HEK293 (cell line): ENCODE data around the gene ITGB6.

Experiments used
- CTCF ChIA-PET: fragments of 350-600 bp; formaldehyde crosslinking; extraction: SDS; loops from one replicate; lab custom pipeline; 2021; ENCODE audit warnings: antibody characterized with exemption; lab: Yijun Ruan, JAX
- POLR2A ChIA-PET: fragments of 300-600 bp; formaldehyde crosslinking; extraction: SDS; loops from one replicate; lab custom pipeline; 2020; ENCODE audit warnings: antibody characterized with exemption, inconsistent platforms; lab: Yijun Ruan, JAX
- H3K27ac ChIP-seq: fragments of 200-500 bp; sonication (Bioruptor generic); 2 replicates; pipeline ENCODE4 v1.5.1; 2014; ENCODE audit warnings: low read depth, low read length, control low read depth, inconsistent platforms; ENCODE audit errors: extremely low read depth
- H3K36me3 ChIP-seq, 2 experiments: fragments of 200-500 bp in 1 of 2; sonication (Bioruptor generic) in 1 of 2; 1 replicate in 1 of 2; 2 replicates in 1 of 2; pipeline ENCODE4 v1.5.1; 2014 to 2017; ENCODE audit warnings: inconsistent platforms in 2 of 2, low read length in 2 of 2; ENCODE audit not compliant: control insufficient read depth in 2 of 2, insufficient read depth in 1 of 2
- H3K4me1 ChIP-seq: fragments of 200-500 bp; sonication (Bioruptor generic); 2 replicates; pipeline ENCODE4 v1.5.1; 2014; ENCODE audit warnings: mild to moderate bottlenecking, low read length, inconsistent platforms; ENCODE audit not compliant: control insufficient read depth, insufficient read depth
- H3K4me3 ChIP-seq: 2 replicates; pipeline ENCODE4 v1.5.1; 2011; ENCODE audit warnings: low read depth, mild to moderate bottlenecking, control low read depth, low read length, moderate library complexity
- H3K9me3 ChIP-seq: fragments of 200-500 bp; sonication (Bioruptor generic); 2 replicates; pipeline ENCODE4 v1.5.1; 2014; ENCODE audit warnings: low read depth, low read length, inconsistent platforms; ENCODE audit not compliant: control insufficient read depth, insufficient read depth
- BCL6B ChIP-seq: fragments of 450-650 bp; formaldehyde crosslinking; IDR thresholded peaks from 2 replicates; pipeline ENCODE4 v1.5.1; 2017; ENCODE audit warnings: missing biosample characterization, missing genetic modification characterization
- GLIS2 ChIP-seq: fragments of 450-650 bp; formaldehyde crosslinking; IDR thresholded peaks from 2 replicates; pipeline ENCODE4 v1.5.1; 2016; ENCODE audit warnings: missing biosample characterization, missing genetic modification characterization
- HOXC10 ChIP-seq: sonication (generic); formaldehyde crosslinking; IDR thresholded peaks from 2 replicates; pipeline ENCODE4 v1.8.1; 2023; ENCODE audit warnings: mild to moderate bottlenecking, missing genetic modification reagents
- PBX3 ChIP-seq: sonication (generic); formaldehyde crosslinking; IDR thresholded peaks from 2 replicates; pipeline ENCODE4 v1.8.1; 2022; ENCODE audit warnings: mild to moderate bottlenecking, moderate library complexity, missing genetic modification reagents
- PRDM2 ChIP-seq: fragments of 450-650 bp; formaldehyde crosslinking; IDR thresholded peaks from 2 replicates; pipeline ENCODE4 v1.5.1; 2016; ENCODE audit warnings: missing biosample characterization, missing genetic modification characterization, borderline replicate concordance
- SP2 ChIP-seq: fragments of 450-650 bp; formaldehyde crosslinking; IDR thresholded peaks from 2 replicates; pipeline ENCODE4 v1.5.1; 2016; ENCODE audit warnings: missing biosample characterization, missing genetic modification characterization
- YY1 ChIP-seq: fragments of 450-650 bp; formaldehyde crosslinking; IDR thresholded peaks from 2 replicates; pipeline ENCODE4 v1.5.1; 2018; ENCODE audit warnings: missing biosample characterization, missing genetic modification characterization
- ZIC2 ChIP-seq: fragments of 450-650 bp; formaldehyde crosslinking; IDR thresholded peaks from 2 replicates; pipeline ENCODE4 v1.5.1; 2016; ENCODE audit warnings: missing biosample characterization, missing genetic modification characterization
- ZNF132 ChIP-seq: fragments of 450-650 bp; formaldehyde crosslinking; IDR thresholded peaks from 2 replicates; pipeline ENCODE4 v1.5.1; 2017; ENCODE audit warnings: missing biosample characterization, missing genetic modification characterization, borderline replicate concordance
- ZNF239 ChIP-seq: fragments of 450-650 bp; formaldehyde crosslinking; IDR thresholded peaks from 2 replicates; pipeline ENCODE4 v1.5.1; 2016; ENCODE audit warnings: missing biosample characterization, missing genetic modification characterization
- ZNF292 ChIP-seq: fragments of 450-650 bp; formaldehyde crosslinking; IDR thresholded peaks from 2 replicates; pipeline ENCODE4 v1.5.1; 2016; ENCODE audit warnings: low read depth, missing biosample characterization, missing genetic modification characterization, borderline replicate concordance
- ZNF529 ChIP-seq: fragments of 450-650 bp; formaldehyde crosslinking; IDR thresholded peaks from 2 replicates; pipeline ENCODE4 v1.5.1; 2017; ENCODE audit warnings: missing genetic modification characterization, missing biosample characterization; ENCODE audit not compliant: insufficient replicate concordance
- ZNF548 ChIP-seq: fragments of 450-650 bp; formaldehyde crosslinking; IDR thresholded peaks from 2 replicates; pipeline ENCODE4 v1.5.1; 2016; ENCODE audit warnings: missing biosample characterization, missing genetic modification characterization
- ZNF704 ChIP-seq: fragments of 450-650 bp; formaldehyde crosslinking; IDR thresholded peaks from 2 replicates; pipeline ENCODE4 v1.5.1; 2016; ENCODE audit warnings: missing biosample characterization, missing genetic modification characterization
- ZNF776 ChIP-seq: fragments of 450-650 bp; formaldehyde crosslinking; IDR thresholded peaks from 2 replicates; pipeline ENCODE4 v1.5.0; 2017; ENCODE audit warnings: missing biosample characterization, missing genetic modification characterization, borderline replicate concordance
- ZSCAN16 ChIP-seq: fragments of 450-650 bp; formaldehyde crosslinking; IDR thresholded peaks from 2 replicates; pipeline ENCODE4 v1.5.1; 2016; ENCODE audit warnings: missing biosample characterization, missing genetic modification characterization
- TF ChIP-seq, protein P1 (sequence below): fragments of 450-650 bp; formaldehyde crosslinking; IDR thresholded peaks from 2 replicates; pipeline ENCODE4 v1.5.1; 2016; ENCODE audit warnings: missing biosample characterization, missing genetic modification characterization
- TF ChIP-seq, protein P2 (sequence below): fragments of 450-650 bp; formaldehyde crosslinking; IDR thresholded peaks from 2 replicates; pipeline ENCODE4 v1.5.1; 2016; ENCODE audit warnings: missing biosample characterization, missing genetic modification characterization
- TF ChIP-seq, protein P3 (sequence below): fragments of 450-650 bp; formaldehyde crosslinking; IDR thresholded peaks from 2 replicates; pipeline ENCODE4 v1.5.1; 2017; ENCODE audit warnings: missing biosample characterization, missing genetic modification characterization

The ITGB6 gene

DNA sequence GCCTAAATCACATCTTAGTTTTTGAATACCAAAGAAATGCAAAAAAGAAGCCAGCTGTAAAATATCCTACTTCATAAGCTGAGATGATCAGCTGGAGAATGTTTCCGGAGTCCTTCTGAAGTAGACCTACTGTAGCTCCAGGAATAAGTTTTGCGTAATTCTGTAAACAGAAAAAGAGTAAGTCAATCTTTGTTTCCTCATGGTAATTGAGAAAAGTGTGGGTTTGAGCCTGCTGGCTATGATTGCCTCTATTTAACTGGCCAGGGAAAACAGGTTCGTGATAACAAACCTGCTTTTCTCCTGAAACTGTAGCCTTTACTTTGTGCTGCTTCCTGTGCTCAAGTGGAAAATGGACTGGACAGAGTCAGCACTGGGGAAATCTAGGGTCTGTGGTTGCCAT is 58.2 kb downstream of the ITGB6 start (continued):
- TF ChIP-seq, protein P1, sequence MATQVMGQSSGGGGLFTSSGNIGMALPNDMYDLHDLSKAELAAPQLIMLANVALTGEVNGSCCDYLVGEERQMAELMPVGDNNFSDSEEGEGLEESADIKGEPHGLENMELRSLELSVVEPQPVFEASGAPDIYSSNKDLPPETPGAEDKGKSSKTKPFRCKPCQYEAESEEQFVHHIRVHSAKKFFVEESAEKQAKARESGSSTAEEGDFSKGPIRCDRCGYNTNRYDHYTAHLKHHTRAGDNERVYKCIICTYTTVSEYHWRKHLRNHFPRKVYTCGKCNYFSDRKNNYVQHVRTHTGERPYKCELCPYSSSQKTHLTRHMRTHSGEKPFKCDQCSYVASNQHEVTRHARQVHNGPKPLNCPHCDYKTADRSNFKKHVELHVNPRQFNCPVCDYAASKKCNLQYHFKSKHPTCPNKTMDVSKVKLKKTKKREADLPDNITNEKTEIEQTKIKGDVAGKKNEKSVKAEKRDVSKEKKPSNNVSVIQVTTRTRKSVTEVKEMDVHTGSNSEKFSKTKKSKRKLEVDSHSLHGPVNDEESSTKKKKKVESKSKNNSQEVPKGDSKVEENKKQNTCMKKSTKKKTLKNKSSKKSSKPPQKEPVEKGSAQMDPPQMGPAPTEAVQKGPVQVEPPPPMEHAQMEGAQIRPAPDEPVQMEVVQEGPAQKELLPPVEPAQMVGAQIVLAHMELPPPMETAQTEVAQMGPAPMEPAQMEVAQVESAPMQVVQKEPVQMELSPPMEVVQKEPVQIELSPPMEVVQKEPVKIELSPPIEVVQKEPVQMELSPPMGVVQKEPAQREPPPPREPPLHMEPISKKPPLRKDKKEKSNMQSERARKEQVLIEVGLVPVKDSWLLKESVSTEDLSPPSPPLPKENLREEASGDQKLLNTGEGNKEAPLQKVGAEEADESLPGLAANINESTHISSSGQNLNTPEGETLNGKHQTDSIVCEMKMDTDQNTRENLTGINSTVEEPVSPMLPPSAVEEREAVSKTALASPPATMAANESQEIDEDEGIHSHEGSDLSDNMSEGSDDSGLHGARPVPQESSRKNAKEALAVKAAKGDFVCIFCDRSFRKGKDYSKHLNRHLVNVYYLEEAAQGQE (tag by site-specific recombination), result no peak
- TF ChIP-seq ZNF239, result no peak
- no peak for TF ChIP-seq HOXC10 (CRISPR knock-in tag)
- no peak for TF ChIP-seq SP2 (tag by site-specific recombination)
- TF ChIP-seq PBX3 (CRISPR knock-in tag), result no peak

DNA sequence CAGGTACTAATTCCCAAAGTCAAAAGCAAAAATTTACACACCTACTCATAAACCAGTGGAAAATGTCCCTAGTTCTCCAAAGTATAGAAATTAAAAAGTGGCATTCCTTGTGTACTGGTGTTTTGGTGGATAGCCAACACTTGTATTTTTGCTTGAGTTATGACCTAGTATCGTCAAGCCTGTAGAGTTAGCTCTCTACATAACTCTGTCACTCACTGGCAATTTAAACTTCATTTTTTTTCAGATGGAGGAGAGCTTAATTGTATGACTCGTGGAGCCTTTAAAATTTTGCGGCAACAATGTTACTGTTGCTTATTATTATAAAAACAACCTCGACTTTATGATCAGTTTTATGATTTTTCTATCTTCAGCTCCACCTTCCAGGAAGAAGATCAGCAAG is 58.7 kb downstream of the ITGB6 start:
- H3K36me3 ChIP-seq, result no peaks in the 10 kb centered on the region
- no peak overlapping the region for H3K27ac ChIP-seq
- POLR2A ChIA-PET, result no interaction called here
- CTCF ChIA-PET, result interaction anchor here (1.1 to 1.2 kb wide), 2 partner anchors 99 to 111 kb away, joined by 3 read pairs; no protein-coding TSS in a partner anchor
- no peak overlapping the region for H3K4me3 ChIP-seq
- no peaks in the 10 kb centered on the region for H3K9me3 ChIP-seq
- H3K4me1 ChIP-seq, result no peaks in the 10 kb centered on the region
- no peak for TF ChIP-seq ZNF776 (tag by site-specific recombination)
- no peak for TF ChIP-seq ZNF132 (tag by site-specific recombination)
- TF ChIP-seq GLIS2 (tag by site-specific recombination), result no peak
- no peak for TF ChIP-seq ZNF292 (tag by site-specific recombination)
- TF ChIP-seq BCL6B (tag by site-specific recombination), result no peak
- TF ChIP-seq, protein P2, sequence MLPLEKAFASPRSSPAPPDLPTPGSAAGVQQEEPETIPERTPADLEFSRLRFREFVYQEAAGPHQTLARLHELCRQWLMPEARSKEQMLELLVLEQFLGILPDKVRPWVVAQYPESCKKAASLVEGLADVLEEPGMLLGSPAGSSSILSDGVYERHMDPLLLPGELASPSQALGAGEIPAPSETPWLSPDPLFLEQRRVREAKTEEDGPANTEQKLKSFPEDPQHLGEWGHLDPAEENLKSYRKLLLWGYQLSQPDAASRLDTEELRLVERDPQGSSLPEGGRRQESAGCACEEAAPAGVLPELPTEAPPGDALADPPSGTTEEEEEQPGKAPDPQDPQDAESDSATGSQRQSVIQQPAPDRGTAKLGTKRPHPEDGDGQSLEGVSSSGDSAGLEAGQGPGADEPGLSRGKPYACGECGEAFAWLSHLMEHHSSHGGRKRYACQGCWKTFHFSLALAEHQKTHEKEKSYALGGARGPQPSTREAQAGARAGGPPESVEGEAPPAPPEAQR (tag by site-specific recombination), result no peak
- no peak for TF ChIP-seq ZNF548
- TF ChIP-seq ZNF529, result no peak
- TF ChIP-seq ZSCAN16 (tag by site-specific recombination), result no peak
- no peak for TF ChIP-seq ZIC2 (tag by site-specific recombination)
- TF ChIP-seq, protein P3, sequence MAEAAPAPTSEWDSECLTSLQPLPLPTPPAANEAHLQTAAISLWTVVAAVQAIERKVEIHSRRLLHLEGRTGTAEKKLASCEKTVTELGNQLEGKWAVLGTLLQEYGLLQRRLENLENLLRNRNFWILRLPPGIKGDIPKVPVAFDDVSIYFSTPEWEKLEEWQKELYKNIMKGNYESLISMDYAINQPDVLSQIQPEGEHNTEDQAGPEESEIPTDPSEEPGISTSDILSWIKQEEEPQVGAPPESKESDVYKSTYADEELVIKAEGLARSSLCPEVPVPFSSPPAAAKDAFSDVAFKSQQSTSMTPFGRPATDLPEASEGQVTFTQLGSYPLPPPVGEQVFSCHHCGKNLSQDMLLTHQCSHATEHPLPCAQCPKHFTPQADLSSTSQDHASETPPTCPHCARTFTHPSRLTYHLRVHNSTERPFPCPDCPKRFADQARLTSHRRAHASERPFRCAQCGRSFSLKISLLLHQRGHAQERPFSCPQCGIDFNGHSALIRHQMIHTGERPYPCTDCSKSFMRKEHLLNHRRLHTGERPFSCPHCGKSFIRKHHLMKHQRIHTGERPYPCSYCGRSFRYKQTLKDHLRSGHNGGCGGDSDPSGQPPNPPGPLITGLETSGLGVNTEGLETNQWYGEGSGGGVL (tag by site-specific recombination), result no peak
- no peak for TF ChIP-seq ZNF704
- no peak for TF ChIP-seq YY1
- no peak for TF ChIP-seq PRDM2
